ENCODE results near the gene CD164.
"Not testable (repeated sequence)": the region's sequence is repeated elsewhere in the genome, so short reads cannot be mapped to it uniquely, and the experiment has no call there.

CD164 gene

DNA sequence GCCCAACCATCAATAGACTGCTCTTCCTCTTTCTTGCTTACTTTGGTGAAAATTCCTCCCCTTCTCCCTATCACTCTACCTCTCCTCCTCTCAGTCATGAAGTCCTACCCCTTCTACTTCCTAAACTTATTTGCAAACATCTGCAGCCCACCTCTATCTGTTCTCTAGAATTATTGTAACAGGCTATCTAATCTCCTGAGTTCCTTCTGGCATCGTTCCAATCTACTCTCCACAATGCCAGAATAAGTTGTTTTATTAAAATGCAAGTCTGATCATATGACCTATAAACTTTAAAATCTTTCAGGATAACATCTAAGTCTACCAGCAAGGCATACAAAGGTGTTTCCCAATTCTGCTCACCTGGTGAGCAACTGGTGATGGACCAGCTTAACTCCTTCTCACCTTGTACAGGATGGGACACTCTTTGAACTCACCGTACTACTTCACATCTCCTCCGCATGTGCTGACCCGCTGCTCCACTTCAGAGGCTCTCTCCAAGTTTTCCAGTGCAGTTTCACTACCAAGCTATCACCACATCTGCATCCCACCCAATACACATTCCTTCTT lies 7.9 kb downstream of the CD164 start:
- ATAC-seq (no peak), DNase-seq (no peak)

DNA sequence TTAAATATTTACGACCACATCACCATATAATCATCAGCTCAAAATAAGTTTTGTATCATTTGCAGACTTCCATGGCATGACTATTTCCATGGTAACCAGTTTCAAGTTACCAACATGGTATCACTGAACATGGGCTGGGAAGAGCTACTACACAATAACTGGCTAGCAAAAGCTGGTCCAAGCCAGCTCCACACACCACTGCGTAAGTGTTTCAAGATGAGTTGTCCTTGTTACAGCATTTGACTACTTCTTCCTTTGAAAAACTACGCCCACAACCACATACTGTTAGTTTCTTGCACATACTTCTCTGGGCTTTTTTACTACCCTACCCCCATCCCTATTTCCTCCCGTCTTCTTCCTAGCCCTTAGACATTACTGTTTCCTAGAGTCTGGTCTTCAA lies 8.5 kb downstream of the CD164 start:
- DNase-seq, result peak; percentile 30
- ATAC-seq, result peak; percentile 95

DNA sequence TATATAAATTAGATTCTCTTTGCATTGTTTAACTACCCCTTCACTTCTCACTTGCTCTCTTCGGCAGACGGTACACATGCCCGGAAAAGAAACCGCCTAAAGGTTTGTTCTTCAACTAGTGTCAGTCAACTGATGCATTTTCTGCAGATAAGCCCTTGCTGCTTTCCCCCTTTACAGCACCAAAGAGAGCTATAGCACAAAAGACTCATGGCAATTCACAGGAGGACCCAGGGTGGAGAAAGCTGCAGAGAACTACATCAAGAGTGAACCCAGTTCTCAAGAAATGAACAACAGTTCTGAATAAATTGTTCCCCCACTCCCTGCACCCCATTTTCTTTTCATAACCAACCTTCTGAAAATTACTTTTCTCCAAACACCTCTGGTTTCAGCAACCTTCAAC lies 8.9 kb downstream of the CD164 start:
- ATAC-seq, result no peak
- DNase-seq, result no peak

DNA sequence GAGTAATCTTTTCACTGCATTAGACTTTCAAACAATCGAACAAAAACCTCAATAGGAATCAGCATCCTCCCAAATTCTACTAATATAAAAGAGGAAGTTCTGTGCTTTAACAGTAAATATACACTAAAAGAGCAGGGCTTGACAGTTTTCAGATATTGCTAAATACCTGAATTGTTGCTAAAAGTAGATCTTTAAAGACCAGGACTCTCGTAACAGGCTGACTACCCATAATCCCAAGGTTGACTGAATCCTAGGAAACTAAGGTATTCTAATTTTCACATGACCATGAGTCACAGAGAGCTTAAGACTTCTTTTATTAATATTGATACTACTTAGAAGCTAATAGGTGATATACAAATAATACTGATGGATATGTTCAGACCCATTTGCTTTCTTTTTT lies 10.1 kb downstream of the CD164 start:
- ATAC-seq (no peak), DNase-seq (no peak)

DNA sequence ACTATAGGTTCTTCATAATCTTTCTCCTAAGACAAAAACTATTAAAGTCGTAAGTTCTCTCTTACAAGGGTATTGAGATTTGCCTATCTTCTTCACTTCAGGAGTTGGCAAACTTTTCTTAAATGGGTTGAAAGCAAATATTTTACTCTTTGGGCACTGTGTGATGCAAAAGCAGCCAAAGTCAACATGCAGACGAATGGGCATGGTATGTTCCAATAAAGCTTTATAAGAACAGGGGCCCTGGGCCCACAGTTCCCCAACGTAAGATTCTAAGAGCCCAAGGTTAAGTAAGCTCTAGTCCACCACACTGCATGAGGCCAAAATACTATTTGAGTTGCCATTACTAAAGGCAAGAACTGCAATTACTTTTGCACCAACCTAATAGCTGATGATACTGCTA lies 11.5 kb downstream of the CD164 start:
- DNase-seq, result no peak

DNA sequence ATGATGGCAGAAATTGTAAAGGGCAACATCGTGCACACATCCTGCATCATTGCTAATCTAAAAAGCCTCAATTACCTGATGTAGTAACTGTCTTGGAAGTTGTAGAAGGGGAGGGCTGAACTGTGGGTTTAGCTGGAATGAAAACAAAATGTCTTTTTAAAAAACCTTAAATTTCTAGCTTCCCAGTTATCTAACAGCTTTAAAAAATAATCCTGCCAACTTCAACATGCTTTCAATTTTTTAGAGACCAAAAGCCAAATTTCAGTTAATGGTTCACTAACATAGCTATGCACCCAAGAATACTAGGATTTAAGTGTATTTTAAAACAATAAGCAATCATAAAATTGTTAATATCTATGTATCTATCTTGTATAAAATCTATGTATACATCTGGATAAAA lies 11.9 kb downstream of the CD164 start:
- ATAC-seq, result no peak
- no peak for DNase-seq

More for the DNA sequence above, 11.5 kb downstream of the CD164 start:
- ATAC-seq, result no peak

DNA sequence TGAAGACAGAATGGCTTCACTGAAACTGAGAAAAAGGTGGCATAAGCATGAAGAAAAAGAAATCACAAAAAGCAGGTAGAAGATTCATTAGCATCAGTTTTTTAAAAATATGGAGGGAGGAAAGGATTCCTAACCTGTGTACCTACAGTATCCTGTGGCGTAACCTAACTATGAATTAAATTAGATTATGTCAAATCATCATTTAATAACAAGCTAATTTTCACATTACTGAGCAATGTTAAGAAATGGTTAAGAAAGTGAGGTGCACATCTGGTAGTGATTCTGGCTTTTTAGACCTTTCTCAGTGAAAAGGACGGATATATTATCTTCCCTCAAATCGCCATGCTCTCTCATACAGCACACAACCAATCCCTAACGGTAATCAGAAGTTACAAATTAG lies 12.5 kb downstream of the CD164 start:
- DNase-seq (no peak), ATAC-seq (no peak)

DNA sequence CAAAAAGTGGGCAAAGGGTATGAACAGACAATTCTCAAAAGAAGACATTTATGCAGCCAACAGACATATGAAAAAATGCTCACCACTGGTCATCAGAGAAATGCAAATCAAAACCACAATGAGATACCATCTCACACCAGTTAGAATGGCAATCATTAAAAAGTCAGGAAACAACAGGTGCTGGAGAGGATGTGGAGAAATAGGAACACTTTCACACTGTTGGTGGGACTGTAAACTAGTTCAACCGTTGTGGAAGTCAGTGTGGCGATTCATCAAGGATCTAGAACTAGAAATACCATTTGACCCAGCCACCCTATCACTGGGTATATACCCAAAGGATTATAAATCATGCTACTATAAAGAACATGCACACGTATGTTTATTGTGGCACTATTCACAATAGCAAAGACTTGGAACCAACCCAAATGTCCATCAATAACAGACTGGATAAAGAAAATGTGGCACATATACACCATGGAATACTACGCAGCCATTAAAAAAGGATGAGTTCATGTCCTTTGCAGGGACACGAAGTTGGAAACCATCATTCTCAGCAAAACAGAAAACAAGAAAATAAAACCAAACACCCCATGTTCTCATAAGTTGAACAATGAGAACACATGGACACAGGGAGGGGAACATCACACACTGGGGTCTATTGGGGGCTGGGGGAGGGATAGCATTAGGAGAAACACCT lies 17.7 kb downstream of the CD164 start:
- DNase-seq, ATAC-seq: not testable (repeated sequence)

DNA sequence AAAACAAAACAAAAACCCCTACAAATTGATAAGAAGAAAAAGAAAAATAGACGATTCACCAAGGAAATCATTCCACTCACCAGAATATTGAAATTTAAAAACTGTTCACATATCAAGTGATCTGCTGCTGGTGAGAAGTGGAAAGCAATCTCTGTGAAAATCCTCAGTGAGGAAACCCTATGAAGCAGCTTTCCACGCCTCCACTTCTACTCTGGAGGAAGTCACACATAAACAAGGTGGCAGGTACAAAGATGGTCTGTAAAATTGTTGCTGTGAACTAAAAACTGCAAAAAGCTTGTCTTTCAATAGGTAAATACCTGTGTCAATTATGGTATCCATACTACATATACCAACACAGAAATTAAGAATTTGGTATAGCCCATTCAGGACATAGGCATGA lies 18.5 kb downstream of the CD164 start:
- no peak for DNase-seq
- ATAC-seq, result no peak

DNA sequence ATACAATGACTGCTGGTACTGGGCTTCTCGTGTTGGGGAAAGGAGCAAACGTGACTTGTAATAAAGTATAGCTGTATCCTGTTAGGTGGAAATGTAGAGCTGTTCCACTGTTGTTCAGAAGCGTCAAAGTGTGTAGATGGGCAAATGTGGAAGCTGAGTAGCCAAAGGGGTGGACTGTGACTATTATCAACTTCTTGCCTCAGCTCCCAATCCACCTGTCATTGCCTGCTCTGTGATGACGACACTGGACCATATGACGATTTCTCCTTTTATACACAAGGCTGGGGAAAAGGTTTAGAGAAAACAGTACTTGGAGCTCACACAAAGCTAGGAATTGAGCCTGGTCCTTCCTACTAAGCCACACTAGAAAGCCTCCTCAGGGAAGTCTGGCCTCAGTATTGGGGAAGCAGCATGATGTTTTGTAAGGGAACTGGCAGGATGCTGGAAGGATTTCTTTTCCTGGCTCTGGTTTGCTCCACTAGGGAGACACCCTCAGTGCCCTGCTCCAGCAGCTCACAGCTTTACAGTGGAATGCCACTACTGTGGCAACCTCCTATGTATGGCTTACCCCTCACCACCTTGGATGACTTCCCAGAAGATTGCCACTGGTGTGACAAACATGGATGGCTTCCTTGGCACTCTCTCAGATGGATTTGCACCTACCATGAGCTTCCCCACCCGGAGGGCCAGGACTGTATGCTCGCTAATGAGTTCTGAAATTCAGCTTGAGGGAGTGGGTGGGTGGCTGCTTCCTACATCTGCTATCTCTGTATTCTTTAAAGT lies 20.0 kb downstream of the CD164 start:
- no peak for ATAC-seq
- DNase-seq, result no peak

DNA sequence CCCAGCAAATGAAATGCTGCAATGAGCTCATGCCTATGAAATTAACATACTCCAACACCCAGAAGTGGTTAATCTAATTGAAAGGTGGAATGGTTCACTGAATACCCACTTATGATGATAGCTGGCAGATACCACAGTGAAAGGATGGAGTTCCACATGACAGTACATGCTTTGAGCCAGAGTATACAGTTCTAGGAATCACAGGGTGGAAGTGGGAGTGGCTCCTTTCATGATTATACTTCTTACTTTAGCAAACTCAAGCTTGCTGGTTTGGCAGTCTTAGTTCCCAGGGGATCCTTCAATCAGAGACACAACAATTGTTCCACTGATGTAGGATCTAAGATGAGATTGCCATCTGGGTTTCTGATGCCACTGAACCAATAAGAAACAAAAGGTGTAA lies 21.5 kb downstream of the CD164 start:
- ATAC-seq (no peak), DNase-seq (no peak)

DNA sequence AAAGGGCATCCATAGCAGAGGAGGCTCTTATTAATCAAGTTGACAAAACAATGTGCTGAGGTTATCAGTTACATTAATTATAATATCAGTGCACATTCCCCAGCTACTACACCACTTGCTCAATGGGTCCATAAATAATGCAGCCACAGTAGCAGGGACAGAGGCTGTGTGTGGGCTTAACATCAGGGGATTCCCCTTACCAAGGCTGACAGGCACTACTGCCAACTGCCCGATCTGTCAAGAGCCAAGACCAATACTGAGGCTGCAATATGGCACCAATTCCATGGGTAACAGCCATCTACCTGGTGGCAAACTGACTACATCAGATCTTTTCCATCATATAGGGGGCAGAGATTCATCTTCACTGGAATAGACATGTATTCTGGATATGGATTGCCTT lies 22.0 kb downstream of the CD164 start:
- DNase-seq (no peak), ATAC-seq (no peak)

DNA sequence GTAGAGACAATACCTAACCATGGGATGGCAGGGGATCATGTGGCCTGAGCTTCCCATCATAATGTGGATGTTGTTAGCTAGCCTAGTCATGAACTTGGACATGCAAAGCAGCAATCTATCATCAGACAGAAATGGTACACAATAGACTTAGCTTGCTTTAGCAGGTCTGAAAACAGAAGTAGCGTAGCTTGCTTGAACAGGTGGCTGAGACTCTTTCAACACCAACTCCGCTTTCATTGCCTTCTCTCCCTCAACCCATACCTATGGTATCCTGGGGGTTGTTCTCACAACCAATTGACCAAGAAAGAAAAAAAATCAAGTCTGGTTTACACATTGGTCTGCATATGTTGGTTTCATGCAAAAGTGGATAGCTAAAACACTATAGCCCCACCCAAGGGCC lies 23.0 kb downstream of the CD164 start:
- ATAC-seq (no peak), DNase-seq (no peak)

DNA sequence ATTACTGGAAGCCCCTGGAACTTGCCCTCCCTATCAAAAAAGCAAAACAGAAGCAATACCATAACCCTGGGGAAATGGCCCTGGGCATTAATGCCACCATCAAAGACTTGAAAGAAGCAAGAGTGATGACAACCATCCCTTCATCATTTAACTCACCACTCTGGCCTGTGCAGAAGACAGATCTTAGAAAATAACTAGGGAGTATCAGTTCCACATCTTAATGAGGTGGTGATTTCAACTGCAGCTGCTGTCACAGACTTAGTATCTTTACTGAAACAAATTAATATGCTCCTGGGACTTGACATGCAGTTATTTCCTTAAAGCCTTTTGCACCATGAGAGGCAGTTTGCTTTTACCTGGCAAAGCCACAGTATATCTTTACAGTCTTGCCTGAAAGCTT lies 24.1 kb downstream of the CD164 start:
- DNase-seq (no peak), ATAC-seq (no peak)

DNA sequence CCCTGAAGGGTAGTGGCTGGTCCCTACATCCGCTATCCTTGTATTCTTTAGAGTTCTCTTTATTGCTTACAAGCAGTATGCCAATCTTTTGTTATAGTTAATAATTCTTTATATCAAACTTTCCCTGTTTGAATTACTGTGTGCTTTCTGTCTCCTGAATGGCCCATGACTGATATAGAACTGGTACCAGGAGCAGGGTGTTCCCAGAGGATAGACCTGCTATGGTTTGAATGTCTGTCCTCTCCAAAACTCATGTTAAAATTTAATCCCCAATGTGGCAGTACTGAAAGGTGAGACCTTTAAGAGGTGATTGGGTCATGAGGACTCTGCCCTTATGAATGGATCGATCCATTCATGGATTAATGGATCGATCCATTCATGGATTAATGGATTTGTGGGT lies 26.0 kb downstream of the CD164 start:
- ATAC-seq, result no peak
- no peak for DNase-seq

DNA sequence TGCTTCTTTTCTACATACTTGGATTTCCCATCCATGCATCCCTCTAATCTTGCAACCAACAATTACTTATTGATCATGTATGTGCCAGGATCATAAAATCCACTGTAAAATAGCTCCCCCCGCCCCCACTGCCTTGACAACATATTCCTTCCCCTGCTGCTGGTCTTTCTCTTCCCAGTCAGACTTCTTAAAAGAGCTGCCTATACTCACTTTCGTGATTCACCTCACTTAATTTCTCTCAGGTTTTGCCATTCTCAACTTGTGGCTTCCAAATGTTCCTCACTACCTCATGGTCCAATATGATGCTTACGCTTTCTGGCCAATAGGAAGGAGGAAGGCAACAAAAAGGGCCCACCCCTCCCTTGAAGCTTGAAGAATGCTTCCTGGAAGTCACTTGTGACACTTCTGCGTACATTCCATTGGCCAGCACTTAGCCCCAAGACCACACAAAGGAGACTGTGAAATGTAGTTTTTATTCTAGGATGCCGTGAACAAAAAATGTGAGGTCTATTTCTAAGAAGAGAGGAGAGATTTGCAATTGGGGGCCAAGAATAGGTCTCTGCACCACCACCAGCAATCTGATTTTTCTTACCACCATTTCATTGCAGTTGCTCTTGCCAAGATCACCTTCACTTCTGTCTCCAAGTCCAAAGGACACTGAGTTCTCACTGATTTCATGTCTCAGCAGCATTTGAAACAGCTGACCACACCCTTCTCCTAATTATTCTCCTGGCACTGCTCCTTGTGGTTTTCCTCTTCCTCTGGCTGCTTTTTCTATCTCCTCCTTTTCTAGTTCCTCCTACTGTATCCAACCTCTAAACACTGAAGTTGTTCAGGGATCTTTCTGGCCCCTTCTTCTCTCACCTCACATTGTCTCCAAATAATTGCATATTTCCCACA lies 30.8 kb downstream of the CD164 start:
- ATAC-seq (no peak), DNase-seq (no peak)

DNA sequence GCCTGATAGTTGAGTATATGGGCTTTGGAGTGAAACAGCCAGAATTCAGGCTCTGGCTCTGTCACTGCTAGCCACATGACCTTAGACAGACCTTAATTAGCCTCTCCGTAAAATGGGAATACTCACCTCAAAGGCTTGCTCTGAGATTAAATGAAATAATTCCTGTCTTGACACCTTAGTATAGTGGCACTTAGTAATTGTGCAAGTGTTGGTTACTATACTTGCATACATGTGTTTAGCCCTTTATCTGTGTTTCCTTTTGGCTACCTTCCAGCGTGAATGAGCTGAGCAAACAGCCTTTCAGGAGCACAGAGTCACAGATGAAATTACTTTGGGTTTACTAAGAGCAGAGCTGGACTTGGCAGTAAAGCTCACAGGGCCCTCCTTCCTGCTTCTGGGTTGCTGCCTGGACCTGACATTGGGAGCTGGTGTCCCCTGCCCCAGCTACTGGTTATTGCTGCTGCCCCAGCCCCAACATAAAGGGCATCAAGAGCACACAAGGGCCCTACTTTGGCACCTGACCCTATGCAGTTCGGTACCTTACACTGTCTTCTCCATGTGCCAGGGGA lies 32.8 kb downstream of the CD164 start:
- ATAC-seq (no peak), DNase-seq (no peak)

DNA sequence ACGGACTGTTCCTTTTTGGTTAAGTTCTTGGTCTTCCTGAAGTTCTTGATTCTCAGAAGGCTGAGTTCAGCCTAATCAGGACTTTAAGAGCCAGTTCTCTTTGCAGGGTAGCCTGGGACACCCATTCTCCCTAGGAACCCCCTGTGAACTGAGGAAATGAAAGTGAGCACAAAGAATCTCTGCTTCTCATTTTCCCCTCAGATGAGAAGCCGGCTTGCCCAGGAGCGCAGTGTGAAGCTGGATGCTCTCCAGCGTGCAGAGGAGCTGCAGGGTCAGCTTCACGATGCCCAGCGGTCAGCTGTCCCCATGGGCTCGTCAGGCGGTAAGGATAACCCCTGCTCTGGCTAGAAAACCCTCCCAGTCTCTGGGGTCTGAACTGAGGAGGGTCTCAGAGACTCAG lies 34.0 kb downstream of the CD164 start:
- DNase-seq, result no peak
- no peak for ATAC-seq

DNA sequence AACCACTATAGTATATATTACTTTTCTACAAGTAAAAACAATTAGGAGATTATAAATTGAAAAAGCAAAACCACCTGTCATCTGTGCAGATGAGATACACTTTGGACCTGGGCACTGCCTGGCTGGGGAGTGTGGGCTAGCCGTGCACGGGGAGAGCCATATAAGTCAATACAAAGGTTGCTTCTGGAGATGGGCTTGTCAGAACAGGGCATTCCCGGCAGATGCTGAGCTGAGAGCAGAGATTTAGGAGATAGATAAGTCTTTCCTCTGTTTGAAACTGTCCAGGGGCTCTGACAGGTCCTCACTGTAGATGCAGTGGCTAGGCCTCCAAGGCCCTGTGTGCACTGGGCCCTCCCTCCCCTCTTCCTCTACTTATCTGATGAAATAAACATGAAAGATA lies 34.5 kb downstream of the CD164 start:
- no peak for ATAC-seq
- no peak for DNase-seq

DNA sequence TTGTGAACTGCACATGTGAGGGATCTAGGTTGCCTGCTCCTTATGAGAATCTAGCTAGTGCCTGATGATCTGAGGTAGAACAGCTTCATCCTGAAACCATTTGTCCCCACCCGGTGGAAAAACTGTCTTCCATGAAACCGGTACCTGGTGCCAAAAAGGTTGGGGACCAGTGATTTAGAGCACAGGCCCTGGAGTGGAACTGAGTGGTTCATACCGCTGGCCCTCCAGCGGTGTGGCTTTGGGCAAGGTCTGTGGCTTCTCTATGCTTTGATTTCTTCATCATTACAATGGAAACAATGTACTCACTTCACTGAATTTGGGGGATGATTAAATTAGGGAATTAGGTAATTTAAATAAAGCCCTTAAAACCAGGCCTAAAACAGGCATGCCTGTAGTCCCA lies 36.3 kb downstream of the CD164 start:
- no peak for ATAC-seq
- no peak for DNase-seq

DNA sequence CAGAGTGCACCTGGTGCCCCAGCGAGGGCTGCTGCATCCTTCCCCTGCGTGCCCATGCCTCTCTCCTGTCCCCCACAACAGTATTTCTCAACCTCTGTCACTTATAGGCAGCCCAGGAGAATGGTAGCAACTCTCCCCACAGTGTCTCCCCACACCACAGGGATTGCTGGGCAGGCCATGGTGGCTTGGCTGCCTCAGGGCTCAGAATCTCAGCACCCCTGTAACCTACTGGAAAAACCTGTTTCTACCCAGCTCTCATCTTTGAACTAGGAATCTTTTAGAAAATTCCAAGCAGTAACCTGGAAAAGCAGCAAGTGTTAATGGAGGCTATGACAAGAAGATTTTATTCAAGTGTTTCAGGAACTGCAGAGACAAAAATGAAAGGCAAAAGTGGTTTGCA lies 38.0 kb downstream of the CD164 start:
- no peak for DNase-seq
- ATAC-seq, result no peak

DNA sequence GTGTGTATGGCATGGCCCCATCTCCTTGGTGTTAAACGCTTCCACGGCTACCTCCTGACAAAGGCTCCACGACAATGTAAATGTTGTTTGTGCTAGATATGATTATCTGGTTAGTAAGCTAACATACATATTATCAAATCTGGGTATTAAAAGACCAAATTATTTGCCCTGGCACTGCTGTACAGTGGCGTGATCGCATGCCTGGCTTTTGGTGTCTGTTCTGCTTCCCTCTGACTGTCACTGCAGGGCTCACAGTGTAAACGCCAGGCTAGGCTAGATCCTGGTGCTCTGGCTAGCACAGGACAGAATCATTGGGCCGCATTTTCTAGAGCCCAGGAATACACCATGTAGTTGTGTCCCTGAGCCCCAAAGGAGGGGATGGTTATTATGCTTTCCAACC lies 38.7 kb downstream of the CD164 start:
- ATAC-seq, result no peak
- no peak for DNase-seq

Measured in stimulated activated naive CD8-positive, alpha-beta T cell treated with anti-CD3 and anti-CD28 coated beads, Interleukin-15, Interleukin-2, amounts not matched to agents 100 U/mL and 50 U/mL, for 24 hours (primary cell).